ENCODE results near the gene FGF8.

FGF8 gene

GRCh38 chr10:101816376-101816775 is 40.5 kb upstream of the FGF8 start:
- DNase-seq (ENCODE audit: extremely low read depth, low read depth) = no peak
- TF ChIP-seq, protein P1, sequence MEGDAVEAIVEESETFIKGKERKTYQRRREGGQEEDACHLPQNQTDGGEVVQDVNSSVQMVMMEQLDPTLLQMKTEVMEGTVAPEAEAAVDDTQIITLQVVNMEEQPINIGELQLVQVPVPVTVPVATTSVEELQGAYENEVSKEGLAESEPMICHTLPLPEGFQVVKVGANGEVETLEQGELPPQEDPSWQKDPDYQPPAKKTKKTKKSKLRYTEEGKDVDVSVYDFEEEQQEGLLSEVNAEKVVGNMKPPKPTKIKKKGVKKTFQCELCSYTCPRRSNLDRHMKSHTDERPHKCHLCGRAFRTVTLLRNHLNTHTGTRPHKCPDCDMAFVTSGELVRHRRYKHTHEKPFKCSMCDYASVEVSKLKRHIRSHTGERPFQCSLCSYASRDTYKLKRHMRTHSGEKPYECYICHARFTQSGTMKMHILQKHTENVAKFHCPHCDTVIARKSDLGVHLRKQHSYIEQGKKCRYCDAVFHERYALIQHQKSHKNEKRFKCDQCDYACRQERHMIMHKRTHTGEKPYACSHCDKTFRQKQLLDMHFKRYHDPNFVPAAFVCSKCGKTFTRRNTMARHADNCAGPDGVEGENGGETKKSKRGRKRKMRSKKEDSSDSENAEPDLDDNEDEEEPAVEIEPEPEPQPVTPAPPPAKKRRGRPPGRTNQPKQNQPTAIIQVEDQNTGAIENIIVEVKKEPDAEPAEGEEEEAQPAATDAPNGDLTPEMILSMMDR (IDR thresholded peaks at IDR 0.05; ENCODE audit: low read depth, low read length) = no peak

- TF ChIP-seq, protein P1 (IDR thresholded peaks at IDR 0.05; ENCODE audit: low read depth, low read length) = no peak
- DNase-seq (ENCODE audit: extremely low read depth, low read depth) = no peak
These were observed 38.7 kb upstream of the FGF8 start for GRCh38 chr10:101814466-101815071.

DNA sequence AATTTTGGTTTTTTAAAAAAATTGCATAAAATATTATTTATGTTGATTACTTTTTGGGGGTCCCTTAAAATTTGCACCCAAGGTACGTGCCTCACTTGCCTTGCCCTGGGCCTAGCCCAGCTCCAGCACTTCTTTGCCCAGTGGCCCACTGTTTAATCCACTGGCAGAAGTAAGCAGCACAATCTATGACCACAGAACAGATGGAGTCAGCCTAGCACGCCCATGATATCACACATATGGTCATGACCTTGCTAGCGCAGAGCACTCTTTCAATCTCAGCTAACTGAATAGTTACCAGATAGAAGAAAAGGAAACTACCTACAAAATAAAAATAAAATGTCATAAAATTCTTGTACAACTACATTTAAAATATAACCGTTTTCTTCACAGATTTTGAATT is 36.7 kb upstream of the FGF8 start:
- no peak for DNase-seq (ENCODE audit: extremely low read depth, low read depth)

GRCh38 chr10:101807158-101807557 is 31.2 kb upstream of the FGF8 start:
- TF ChIP-seq, protein P1 (IDR thresholded peaks at IDR 0.05; ENCODE audit: low read depth, low read length) = no peak
- no peak for DNase-seq (ENCODE audit: extremely low read depth, low read depth)

More for the DNA sequence above, 36.7 kb upstream of the FGF8 start:
- TF ChIP-seq, protein P1 (IDR thresholded peaks at IDR 0.05; ENCODE audit: low read depth, low read length) = no peak

GRCh38 chr10:101803511-101803910 is 27.6 kb upstream of the FGF8 start:
- DNase-seq (ENCODE audit: extremely low read depth, low read depth) = no peak
- TF ChIP-seq, protein P1 (IDR thresholded peaks at IDR 0.05; ENCODE audit: low read depth, low read length) = no peak

DNA sequence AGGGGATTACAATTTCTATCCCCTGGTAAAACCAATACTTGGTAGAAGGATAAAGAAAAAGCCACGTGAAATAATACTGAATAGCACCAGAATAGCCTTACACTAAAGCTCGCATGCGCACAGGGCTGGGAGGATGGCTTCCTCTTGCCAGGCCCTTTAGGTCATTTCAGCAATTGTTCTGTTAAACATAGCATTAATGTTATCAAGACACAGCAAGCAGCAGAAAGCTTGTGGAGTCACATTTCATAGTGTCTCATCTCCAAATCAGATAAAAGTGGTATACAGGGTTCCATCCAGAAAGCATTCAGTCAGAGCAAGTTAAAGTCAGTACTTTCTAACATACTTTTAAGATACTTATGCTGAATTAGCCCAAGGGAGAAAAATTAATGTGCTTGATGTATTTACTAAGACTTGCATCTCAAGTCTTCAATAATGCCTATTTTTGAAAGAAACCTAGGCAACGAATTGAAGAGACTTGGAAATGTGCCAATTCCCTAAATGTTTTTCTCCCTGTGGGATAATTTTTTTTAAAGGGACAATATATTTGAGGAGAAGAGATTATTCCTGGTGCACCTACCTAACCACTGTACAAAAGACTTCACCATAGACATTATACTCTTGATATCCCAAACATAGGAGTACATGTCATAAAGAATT is 21.6 kb upstream of the FGF8 start:
- no peak for DNase-seq (ENCODE audit: extremely low read depth, low read depth)
- TF ChIP-seq, protein P1 (IDR thresholded peaks at IDR 0.05; ENCODE audit: low read depth, low read length) = no peak

DNA sequence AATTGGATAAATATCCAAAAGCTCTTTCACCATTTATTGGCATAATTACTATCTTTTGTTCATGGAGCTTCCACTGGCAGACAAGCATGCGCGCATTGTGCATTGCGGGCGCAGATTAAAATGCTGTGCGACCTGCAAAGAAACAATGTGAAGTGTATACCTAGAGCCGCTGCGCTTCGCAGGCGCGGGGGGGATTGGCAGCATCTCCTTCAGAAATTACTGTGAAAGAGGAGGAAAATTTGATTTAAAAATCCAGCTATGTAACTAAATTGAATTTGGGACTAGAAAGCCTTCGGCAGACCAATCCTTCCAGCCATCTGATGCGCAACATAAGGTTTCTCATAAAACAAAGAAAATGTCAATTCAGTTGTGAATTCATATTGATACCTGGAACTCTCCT is 17.6 kb upstream of the FGF8 start:
- DNase-seq (ENCODE audit: extremely low read depth, low read depth) = no peak
- TF ChIP-seq, protein P1 (IDR thresholded peaks at IDR 0.05; ENCODE audit: low read depth, low read length) = no peak

Measured in AG09319 (cell line).